Memory B cell (primary cell): ENCODE measurements around the gene RPS25.
"Not testable (repeated sequence)": the region's sequence is repeated elsewhere in the genome, so short reads cannot be mapped to it uniquely, and the experiment has no call there.

Experiments used
- ATAC-seq: fragments of 150-1000 bp; cut with Tn5 transposase; 2 replicates; pipeline ENCODE4 v1.10.0; 2021; ENCODE audit warnings: low read depth, mild to moderate bottlenecking, moderate library complexity
- DNase-seq, 2 donors: peaks; one replicate each; pipeline ENCODE4 v3.0.0; 2022; ENCODE audit warnings: low spot score in 2 of 2
- H3K27ac Mint-ChIP-seq: one replicate; pipeline ENCODE4 v1.8.0; 2022; ENCODE audit warnings: mild to moderate bottlenecking, moderate library complexity, mixed read lengths
- H3K27me3 Mint-ChIP-seq: one replicate; pipeline ENCODE4 v1.8.0; 2022; ENCODE audit warnings: mixed read lengths
- H3K36me3 Mint-ChIP-seq: one replicate; pipeline ENCODE4 v1.8.0; 2022; ENCODE audit warnings: mild to moderate bottlenecking, mixed read lengths
- H3K4me1 Mint-ChIP-seq: one replicate; pipeline ENCODE4 v1.8.0; 2022; ENCODE audit warnings: mixed read lengths
- H3K4me3 Mint-ChIP-seq: one replicate; pipeline ENCODE4 v1.8.0; 2022; ENCODE audit warnings: mild to moderate bottlenecking, moderate library complexity, mixed read lengths
- H3K9me3 Mint-ChIP-seq: one replicate; pipeline ENCODE4 v1.8.0; 2022; ENCODE audit warnings: mixed read lengths

Gene RPS25

DNA sequence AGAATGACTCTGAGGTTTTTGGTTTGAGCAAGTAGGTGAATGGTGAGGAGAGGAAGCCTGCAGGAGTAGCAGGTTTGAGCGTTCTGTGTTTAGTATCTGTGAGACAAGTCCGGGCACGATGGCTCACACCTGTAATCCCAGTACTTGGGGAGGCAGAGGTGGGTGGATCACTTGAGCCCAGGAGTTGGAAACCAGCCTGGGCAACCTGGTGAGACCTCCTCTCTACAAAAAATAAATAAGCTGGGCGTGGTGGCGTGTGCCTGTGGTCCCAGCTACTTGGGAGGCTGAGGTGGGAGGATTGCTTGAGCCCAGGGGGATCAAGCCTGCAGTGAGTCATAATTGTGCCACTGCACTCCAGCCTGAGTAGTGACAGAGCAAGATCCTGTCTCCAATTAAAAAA is 29.9 kb downstream of the RPS25 start:
- Mint-ChIP-seq H3K9me3 (no peaks in the 10 kb centered on the region), H3K4me1 (no peaks in the 10 kb centered on the region), H3K27me3 (no peaks in the 10 kb centered on the region), H3K4me3 (no peak overlapping the region), H3K36me3 (peaks cover 2% of the 10 kb centered on the region), H3K27ac (no peak overlapping the region)
- ATAC-seq (no peak), DNase-seq (no peak)

DNA sequence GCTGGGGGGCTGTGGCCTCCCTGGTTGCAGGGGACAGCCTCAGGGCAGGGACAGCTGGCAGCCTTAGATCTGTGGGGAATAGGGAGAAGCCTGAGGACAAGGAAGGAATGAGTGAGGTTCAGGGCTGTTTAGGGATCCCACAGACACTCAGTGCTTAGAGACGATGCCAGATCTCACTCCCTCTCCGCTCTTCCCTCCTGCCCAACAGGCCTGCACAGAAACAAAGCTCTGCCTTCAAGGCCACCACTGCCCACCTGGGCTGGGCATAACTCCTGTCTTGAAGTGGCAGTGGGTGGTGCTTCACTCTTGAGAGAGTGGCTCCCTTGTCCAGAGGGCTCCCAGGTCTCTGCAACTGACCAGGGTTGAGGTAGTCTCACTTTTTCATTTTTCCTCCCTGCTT is 33.3 kb downstream of the RPS25 start:
- Mint-ChIP-seq H3K4me1 (no peaks in the 10 kb centered on the region), H3K36me3 (no peaks in the 10 kb centered on the region), H3K27me3 (no peaks in the 10 kb centered on the region), H3K27ac (no peak overlapping the region), H3K9me3 (no peaks in the 10 kb centered on the region), H3K4me3 (no peak overlapping the region)
- ATAC-seq (no peak), DNase-seq (no peak)

DNA sequence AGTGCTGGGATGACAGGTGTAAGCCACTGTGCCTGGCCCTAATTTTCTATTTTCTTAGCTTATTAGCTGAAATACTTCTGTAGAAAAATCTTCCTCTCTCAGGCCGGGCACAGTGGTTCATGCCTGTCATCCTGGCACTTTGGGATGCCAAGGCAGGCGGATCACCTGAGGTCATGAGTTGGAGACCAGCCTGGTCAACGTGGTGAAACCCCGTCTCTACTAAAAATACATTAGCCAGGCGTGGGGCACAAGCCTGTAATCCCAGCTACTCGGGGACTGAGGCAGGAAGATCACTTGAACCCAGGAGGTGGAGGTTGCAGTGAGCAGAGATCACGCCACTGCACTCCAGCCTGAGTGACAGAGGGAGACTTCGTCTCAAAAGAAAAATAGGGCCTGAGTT is 33.8 kb downstream of the RPS25 start:
- not testable (repeated sequence) for H3K4me1 Mint-ChIP-seq, H3K4me3 Mint-ChIP-seq, ATAC-seq, H3K36me3 Mint-ChIP-seq, H3K27ac Mint-ChIP-seq, H3K27me3 Mint-ChIP-seq, H3K9me3 Mint-ChIP-seq, DNase-seq

DNA sequence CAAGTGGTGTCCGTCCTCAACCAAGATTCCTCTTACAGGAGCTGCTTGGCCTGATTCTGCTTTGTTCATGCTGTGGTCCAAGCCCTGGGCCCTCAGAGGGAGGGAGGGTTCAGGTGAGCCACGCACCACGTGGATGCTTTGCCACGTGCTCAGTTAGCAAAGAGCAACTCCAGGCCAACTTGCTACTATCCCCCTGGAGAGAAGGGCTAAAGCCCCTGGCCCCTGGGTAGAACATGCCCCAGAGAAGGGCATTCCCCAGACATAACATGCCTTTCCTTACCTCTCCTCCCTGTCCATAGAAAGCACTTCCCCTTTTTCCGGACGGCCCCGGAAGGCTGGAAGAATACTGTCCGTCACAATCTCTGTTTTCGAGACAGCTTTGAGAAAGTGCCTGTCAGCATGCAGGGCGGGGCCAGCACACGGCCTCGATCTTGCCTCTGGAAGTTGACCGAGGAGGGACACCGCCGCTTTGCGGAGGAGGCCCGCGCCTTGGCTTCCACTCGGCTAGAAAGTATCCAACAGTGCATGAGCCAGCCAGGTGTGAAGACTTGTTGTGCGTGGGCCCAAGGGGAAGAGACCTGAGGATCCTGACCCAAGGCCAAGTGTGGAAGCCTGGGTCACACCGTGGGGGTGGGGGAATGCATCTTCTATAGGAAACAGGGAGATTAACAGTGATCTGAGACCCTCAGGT is 37.8 kb downstream of the RPS25 start:
- no peak overlapping the region for H3K27ac Mint-ChIP-seq
- no peaks in the 10 kb centered on the region for H3K36me3 Mint-ChIP-seq
- H3K4me3 Mint-ChIP-seq = no peak overlapping the region
- no peaks in the 10 kb centered on the region for H3K9me3 Mint-ChIP-seq
- DNase-seq = no peak
- ATAC-seq = no peak
- H3K27me3 Mint-ChIP-seq = peaks cover 12% of the 10 kb centered on the region
- H3K4me1 Mint-ChIP-seq = no peaks in the 10 kb centered on the region

DNA sequence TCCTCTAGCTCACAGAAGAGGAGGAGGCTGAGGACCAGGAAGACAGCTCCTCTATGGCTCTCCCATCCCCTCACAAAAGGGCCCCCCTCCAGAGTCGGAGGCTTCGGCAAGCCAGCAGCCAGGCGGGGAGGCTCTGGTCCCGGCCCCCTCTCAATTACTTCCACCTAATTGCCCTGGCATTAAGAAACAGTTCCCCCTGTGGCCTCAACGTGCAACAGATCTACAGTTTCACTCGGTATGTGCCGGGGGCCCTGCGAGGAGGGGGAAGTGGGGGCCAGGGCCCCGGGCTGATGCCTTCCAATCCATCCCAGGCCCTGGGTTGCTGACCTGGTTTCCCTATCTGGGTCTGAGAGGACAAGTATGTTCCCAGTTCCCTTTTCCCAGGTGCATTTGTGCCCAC is 38.7 kb downstream of the RPS25 start:
- no peaks in the 10 kb centered on the region for H3K36me3 Mint-ChIP-seq
- no peaks in the 10 kb centered on the region for H3K4me1 Mint-ChIP-seq
- no peak overlapping the region for H3K4me3 Mint-ChIP-seq
- no peaks in the 10 kb centered on the region for H3K9me3 Mint-ChIP-seq
- H3K27ac Mint-ChIP-seq = no peak overlapping the region
- DNase-seq (no peak), ATAC-seq (peak; percentile 41)
- H3K27me3 Mint-ChIP-seq = peaks cover 18% of the 10 kb centered on the region

DNA sequence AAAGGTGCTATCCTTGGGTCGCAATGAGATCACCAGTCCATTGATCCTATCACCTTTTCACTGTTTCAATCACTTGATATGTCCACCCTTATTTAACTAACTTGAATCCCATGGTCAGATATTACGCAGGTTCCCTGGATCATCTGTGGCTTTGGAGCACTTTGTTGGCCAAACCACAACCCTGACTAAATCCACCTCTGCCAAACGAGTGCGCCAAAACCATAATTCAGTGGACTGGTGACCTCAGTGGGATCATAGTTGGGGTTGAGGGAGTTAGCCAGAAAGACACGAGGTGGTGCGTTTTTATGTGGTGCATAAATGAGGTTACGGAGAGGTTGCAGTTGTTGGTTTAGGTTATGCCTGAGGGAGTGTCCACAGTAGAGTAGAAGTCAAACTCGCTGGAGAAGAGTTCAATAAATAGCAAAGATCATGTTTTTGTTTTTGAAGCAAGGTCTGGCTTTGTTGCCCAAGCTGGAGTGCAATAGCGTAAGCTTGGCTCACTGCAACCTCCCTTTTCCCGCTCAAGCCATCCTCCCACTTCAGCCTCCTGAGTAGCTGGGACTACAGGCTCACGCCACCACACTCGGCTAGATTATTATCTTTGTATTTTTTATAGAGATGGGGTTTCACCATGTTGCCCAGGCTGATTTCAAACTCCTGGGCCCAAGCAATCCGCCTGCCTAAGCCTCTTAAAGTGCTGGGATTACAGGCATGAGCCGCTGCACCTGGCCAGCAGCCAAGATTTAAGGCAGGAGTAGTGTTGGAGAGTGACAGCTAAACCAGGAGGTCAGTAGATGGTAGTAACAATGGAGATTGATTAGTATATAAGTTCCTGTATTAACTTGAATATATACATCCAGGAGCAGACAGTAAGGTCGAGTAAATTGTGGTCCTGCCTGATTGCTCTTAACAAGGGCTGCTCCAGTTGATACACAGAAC is 42.1 kb downstream of the RPS25 start:
- Mint-ChIP-seq H3K36me3 (no peaks in the 10 kb centered on the region), H3K27me3 (peaks cover 25% of the 10 kb centered on the region), H3K9me3 (no peaks in the 10 kb centered on the region), H3K4me3 (no peak overlapping the region), H3K4me1 (no peaks in the 10 kb centered on the region), H3K27ac (no peak overlapping the region)
- ATAC-seq (no peak), DNase-seq (no peak)

DNA sequence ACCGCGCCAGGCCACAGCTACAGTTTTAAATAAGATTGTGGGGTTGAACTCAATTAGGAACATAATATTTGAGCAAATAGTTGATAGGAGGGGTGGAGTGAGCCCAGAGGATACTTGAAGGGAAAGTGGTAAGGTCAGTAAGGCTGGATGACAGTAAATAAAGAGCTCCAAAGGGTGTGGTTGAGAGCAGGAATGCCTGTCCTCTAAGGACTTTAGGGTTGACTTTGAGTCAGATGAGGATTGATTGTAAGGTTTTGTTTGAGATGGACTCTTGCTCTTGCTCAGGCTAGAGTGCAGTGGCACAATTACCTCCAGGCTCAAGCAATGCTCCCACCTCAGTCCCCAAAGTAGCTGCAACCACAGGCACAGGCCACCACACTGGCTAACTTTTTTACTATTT is 44.2 kb downstream of the RPS25 start:
- no peak overlapping the region for H3K4me3 Mint-ChIP-seq
- no peaks in the 10 kb centered on the region for H3K4me1 Mint-ChIP-seq
- H3K9me3 Mint-ChIP-seq = no peaks in the 10 kb centered on the region
- H3K36me3 Mint-ChIP-seq = no peaks in the 10 kb centered on the region
- H3K27me3 Mint-ChIP-seq = peaks cover 29% of the 10 kb centered on the region
- DNase-seq (no peak), ATAC-seq (no peak)
- H3K27ac Mint-ChIP-seq = no peak overlapping the region

DNA sequence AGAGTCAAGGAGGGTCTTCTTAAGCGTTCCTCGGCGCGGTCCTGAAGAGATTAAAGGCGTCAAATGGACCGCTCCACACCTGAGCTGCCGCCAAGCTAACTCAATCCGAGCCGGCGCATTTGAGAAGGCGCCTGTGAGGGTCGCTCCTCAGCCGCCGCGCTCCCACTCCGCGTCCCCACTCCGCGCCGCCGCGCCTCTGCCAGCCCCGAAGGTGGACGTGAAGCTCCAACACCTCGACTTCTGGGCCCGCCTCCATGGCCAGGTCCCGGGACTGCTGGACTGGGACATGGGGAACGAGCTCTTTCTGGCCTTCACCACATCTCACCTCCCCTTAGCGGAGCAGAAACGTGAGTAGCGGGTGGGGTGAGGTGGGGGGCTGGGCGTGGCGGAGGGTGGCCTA is 46.5 kb downstream of the RPS25 start, which contains the start of gene FOXR1:
FOXR1 (plus strand) TSS at position 116 of the 400 bp plus-strand sequence; CDS start at position 287, 171 bp downstream.
- Mint-ChIP-seq H3K9me3 (no peaks in the 10 kb centered on the region), H3K27ac (no peak within 1 kb of the TSS), H3K27me3 (peaks cover 22% of the 10 kb centered on the region), H3K36me3 (no peaks in the 10 kb centered on the region), H3K4me1 (no peaks in the 10 kb centered on the region), H3K4me3 (no peak within 1 kb of the TSS)
- no peak for ATAC-seq
- DNase-seq = no peak

DNA sequence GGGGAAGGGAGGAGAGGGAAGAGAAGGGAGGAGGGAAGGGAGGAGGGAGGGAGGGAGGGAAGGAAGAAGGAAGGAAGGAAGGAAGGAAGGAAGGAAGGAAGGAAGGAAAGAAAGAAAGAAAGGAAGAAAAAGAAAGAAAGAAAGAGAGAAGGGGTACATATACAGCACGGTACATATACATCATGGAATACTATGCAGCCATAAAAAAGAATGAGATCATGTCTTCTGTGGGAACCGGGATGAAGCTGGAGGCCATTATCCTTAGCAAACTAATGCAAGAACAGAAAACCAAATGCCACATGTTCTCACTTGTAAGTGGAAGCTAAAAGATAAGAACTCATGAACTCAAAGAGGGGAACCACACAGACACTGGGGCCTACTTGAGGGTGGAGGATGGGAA is 48.6 kb downstream of the RPS25 start:
- ATAC-seq, DNase-seq, H3K36me3 Mint-ChIP-seq, H3K9me3 Mint-ChIP-seq, H3K4me3 Mint-ChIP-seq, H3K27ac Mint-ChIP-seq, H3K4me1 Mint-ChIP-seq: not testable (repeated sequence)
- H3K27me3 Mint-ChIP-seq = peaks cover 13% of the 10 kb centered on the region
